GM21381 (cell line): ENCODE results near the gene KCTD15.

Source experiments
- ATAC-seq: cut with Tn5 transposase; IDR thresholded peaks from one replicate; pipeline ENCODE4 v1.9.1; 2021; ENCODE audit warnings: mild to moderate bottlenecking, moderate library complexity; ENCODE audit not compliant: unreplicated experiment

Gene KCTD15

DNA sequence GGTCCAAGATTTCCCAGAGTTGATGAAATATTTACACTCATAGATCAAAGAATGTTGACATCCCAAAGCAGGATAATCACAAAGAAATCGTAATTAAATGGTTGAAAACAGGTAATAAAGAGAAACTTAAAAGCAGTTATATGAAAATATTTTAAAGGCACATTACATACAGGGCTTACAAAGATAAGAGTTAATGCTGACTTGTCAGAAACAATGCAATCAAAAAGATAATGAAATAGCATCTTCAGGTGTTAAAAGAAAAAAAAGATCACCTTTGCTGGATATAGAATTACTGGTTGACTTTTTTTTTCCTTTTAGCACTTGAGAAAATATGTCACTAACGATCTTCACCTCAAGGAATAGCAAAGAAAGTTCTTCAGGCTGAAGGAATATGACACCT, 48.8 kb downstream of the KCTD15 start:
- ATAC-seq: no peak

DNA sequence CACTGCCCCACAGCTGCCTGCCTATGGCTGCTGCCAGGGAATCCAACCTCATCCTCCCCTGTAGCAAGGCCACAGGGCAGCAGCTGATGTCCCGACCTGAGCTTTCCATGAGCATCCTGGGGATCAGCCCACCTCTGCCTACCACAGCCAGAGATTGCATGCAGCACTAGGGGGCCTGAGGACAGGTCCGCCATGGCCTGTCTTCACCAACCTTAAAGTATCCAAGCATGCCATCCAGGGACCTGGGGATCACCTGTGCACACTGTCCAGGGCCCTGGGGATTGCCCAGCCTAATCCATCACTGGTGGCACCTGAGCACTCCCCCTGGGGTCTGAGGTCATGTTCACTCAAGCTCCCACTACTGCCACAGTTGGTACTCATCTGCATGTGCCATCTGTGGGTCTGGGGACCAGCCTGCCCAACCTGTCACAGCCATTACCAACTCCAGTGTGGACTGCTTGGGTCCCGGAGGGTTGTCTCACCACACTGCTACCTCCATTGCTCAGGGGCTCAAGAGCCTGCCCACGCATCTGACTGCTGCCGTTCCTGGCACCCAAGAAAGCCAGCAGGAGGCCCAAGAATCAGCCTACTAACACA, 53.0 kb downstream of the KCTD15 start:
- ATAC-seq: no peak

DNA sequence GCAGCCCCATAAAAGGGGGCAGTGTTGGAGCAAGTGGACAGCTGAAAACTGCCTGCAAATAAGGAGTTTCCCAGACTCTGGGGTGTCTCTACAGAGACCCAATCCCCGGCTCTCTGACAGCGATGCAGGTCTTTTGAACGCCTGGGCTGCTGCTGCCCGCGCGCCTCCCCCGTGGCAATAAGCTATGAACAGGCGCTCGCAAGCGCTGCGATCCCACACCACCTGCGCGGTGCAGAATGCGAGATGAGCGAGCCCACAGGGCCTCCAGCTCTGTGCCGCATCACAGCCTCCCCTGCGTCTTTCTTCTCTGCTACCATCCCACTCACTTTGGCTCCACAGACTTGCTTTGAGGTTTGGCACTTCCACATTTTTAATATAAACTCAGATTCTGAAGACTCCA, 62.3 kb downstream of the KCTD15 start:
- no peak for ATAC-seq

DNA sequence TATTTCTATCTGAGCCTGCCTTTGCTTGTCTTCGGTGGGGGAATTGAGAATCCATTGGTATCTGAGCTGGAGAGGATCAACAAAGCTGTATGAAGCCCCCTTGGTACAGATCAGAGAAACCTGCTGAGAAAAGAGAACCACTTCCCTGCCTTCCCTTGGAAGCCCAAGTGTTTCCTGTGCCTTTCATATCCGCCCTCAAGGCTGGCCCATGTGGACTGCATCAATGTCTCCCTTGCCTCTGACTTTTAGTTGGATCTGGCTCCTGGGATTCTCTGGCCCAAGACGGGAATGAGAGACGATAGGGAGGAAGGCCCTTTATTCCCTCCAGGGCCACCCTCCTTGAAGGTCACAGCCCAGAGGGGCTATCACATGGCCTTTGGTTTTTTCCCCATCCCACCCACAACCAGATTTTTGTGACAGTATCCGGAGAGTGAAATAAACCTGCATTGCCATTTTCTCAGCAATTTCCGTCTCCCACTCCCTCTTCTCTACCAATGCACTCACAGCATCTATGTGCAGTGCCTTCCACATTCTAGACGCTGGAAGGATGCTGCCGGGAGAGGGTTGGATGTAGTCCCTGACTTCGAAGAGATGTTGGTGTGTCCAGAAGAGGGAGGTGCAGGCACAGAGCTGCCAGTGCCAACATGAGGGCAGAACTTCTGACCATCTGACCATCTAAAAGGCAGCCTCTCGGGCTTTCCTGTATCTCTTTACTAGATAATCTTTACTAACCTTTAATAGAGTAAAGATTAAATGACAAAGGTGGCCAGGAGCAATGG, 63.8 kb downstream of the KCTD15 start:
- no peak for ATAC-seq

DNA sequence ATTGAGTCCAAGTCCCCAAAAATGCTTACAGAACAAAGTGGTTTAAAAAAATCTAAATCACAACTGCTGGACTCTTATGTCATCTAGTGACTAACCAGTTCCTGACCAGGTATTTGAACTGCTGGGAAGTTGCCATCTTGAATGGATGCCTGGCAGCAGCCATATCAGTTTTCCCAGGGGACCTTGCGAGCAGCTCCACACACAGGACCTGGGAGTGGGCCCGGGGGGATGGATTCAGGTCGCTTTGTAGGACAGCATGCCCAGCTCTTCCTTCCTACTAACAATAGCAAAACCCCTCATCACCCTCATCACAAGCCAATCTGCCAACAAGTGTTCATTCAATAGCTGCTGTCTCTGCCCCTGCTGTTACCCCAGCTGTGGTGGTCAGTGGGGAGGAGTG, 65.3 kb downstream of the KCTD15 start:
- ATAC-seq: no peak

DNA sequence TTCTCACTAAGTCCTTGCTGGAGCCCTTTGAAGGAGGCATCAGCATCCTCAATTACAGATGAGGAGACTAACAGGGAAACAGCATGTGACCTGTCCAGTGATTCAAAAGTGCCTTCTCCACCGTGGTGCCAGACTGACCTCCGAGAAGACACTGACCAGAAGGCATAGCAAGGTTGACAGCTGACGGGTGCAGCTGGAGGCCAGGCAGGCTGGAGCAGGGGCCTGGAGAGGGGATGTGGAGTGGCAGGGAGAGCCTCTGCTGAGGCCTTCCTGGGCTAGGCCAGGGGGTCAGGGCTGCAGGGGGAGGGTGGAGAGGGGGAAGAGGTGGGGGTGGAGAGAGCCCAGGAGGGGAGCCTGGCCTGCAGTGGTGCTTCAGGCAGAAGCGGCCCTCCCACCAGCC, 66.3 kb downstream of the KCTD15 start:
- ATAC-seq: no peak

DNA sequence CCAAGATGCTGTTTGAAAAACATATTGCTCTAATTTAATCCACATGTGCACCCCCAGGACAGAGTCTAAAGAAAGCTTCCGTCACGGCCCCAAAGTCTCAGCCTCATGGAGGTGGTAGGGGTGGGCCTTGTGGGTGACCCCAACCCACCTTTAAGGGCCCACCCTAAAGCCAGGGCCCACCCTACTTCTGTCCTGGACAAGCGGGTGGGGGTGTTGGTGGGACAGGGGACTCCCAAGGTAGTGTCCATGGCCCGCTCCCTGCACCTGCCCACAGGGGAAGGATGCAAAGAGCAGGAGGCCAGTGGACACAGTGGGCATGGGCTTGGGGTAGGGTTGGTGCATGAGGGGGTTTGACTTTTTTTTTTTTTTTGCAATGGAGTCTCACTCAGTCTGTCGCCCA, 66.8 kb downstream of the KCTD15 start:
- ATAC-seq: no peak

DNA sequence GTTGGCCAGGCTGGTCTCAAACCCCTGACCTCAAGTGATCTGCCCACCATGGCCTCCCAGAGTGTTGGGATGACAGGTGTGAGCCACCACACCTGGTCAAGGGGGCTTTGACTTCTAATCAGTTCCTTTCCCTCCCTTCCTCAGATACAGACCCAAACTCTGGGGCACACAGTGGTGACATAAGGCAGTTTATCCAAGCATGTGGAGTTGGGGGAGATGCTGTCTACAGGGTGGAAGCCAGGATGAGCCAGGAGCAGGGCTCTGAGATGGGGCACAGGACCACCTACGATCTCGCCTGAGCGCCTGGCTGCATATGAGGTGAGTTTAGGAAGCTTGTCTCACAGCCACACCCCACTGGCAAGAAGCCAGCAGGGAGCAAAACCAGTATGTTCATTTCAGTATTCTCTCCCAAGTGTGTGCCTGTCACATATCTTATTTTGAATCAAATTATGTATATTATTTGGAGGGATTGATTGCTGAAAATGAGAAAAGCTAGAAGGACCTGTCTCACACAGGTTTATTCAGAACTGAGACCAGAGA, 67.7 kb downstream of the KCTD15 start:
- ATAC-seq: no peak

DNA sequence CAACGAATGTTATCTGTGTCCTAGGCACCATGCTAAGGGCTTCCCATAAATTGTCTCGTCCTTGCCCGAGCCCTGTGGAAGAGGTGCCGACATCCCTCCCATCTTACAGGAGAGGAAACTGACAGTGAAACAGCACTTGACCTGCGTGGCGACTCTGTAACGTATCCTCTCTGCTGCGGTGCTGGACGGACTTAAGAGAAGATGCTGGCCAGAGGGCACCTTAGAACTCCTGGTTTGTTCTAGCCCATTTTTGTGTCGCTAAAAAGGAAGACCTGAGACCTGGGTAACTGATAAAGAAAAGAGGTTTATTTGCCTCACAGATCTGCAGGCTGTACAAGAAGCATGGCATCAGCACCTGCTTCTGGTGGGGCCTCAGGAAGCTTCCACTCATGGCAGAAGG, 68.6 kb downstream of the KCTD15 start:
- ATAC-seq: no peak
